ENCODE results near the gene MINAR1.

DNA sequence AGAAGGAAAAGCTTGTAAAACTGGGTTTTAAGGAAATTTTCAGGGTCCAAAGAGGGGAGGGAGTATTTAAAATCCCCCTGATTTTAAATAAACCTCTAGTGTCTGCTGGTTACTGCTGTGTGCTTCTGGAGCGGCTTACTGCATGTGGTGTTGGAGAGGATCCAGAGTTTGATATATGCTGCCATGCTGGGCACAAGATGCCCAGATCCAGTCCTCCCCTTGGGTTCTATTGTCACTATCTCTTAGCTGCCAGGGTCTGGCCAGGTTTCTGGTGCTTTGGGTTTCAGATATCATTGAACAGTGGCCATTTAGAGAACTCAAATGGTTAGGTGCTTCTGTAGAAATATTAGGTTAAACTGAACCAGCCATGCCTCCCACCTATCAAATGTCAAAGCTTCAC, 27.5 kb downstream of the MINAR1 start:
- TF ChIP-seq, protein P1, sequence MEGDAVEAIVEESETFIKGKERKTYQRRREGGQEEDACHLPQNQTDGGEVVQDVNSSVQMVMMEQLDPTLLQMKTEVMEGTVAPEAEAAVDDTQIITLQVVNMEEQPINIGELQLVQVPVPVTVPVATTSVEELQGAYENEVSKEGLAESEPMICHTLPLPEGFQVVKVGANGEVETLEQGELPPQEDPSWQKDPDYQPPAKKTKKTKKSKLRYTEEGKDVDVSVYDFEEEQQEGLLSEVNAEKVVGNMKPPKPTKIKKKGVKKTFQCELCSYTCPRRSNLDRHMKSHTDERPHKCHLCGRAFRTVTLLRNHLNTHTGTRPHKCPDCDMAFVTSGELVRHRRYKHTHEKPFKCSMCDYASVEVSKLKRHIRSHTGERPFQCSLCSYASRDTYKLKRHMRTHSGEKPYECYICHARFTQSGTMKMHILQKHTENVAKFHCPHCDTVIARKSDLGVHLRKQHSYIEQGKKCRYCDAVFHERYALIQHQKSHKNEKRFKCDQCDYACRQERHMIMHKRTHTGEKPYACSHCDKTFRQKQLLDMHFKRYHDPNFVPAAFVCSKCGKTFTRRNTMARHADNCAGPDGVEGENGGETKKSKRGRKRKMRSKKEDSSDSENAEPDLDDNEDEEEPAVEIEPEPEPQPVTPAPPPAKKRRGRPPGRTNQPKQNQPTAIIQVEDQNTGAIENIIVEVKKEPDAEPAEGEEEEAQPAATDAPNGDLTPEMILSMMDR (IDR thresholded peaks at IDR 0.05) = no peak
- no peak for TF ChIP-seq YY1 (IDR thresholded peaks at IDR 0.05; ENCODE audit: low read depth)
- no peak for TF ChIP-seq GATA2 (CRISPR knock-in tag; IDR thresholded peaks at IDR 0.05)
- no peak for TF ChIP-seq SIN3A (IDR thresholded peaks at IDR 0.05; ENCODE audit: borderline replicate concordance, low read depth, low read length)
- no peak for TF ChIP-seq TCF12 (IDR thresholded peaks at IDR 0.05)
- no peak for TF ChIP-seq EP300 (IDR thresholded peaks at IDR 0.05; ENCODE audit: borderline replicate concordance in 1 of 2, low read depth in 1 of 2, low read length in 1 of 2)
- no peak for TF ChIP-seq EZH2phosphoT487 (IDR thresholded peaks at IDR 0.05; ENCODE audit: borderline replicate concordance, low read depth)
- TF ChIP-seq, protein P2, sequence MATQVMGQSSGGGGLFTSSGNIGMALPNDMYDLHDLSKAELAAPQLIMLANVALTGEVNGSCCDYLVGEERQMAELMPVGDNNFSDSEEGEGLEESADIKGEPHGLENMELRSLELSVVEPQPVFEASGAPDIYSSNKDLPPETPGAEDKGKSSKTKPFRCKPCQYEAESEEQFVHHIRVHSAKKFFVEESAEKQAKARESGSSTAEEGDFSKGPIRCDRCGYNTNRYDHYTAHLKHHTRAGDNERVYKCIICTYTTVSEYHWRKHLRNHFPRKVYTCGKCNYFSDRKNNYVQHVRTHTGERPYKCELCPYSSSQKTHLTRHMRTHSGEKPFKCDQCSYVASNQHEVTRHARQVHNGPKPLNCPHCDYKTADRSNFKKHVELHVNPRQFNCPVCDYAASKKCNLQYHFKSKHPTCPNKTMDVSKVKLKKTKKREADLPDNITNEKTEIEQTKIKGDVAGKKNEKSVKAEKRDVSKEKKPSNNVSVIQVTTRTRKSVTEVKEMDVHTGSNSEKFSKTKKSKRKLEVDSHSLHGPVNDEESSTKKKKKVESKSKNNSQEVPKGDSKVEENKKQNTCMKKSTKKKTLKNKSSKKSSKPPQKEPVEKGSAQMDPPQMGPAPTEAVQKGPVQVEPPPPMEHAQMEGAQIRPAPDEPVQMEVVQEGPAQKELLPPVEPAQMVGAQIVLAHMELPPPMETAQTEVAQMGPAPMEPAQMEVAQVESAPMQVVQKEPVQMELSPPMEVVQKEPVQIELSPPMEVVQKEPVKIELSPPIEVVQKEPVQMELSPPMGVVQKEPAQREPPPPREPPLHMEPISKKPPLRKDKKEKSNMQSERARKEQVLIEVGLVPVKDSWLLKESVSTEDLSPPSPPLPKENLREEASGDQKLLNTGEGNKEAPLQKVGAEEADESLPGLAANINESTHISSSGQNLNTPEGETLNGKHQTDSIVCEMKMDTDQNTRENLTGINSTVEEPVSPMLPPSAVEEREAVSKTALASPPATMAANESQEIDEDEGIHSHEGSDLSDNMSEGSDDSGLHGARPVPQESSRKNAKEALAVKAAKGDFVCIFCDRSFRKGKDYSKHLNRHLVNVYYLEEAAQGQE (IDR thresholded peaks at IDR 0.05; ENCODE audit: low read depth, low read length) = no peak
- no peak for TF ChIP-seq MAX (IDR thresholded peaks at IDR 0.05; ENCODE audit: low read depth)
- TF ChIP-seq RAD21 (IDR thresholded peaks at IDR 0.05; ENCODE audit: low read length) = no peak
- no peak for TF ChIP-seq JUND (IDR thresholded peaks at IDR 0.05)
- no peak for TF ChIP-seq RXRA (IDR thresholded peaks at IDR 0.05; ENCODE audit: borderline replicate concordance, low read depth)
- no peak for TF ChIP-seq FOXJ3 (CRISPR knock-in tag; IDR thresholded peaks at IDR 0.05)
